Amygdala (tissue), 56 donors: ENCODE data around the gene ATG16L2.
"Not testable (repeated sequence)": the region's sequence is repeated elsewhere in the genome, so short reads cannot be mapped to it uniquely, and the experiment has no call there.

ENCODE experiments used
- DNase-seq, 56 donors: peaks; one replicate each; lab custom pipeline; 2025; lab: John Stamatoyannopoulos, UW

The ATG16L2 gene

GRCh38 chr11:72793425-72794367 lies 20.5 kb upstream of the ATG16L2 start, which contains the start of gene STARD10:
Gene STARD10 (minus strand): TSS chr11:72794047. CDS start chr11:72781181, 12,866 bp downstream.
- DNase-seq, result peak; percentile 89 to 100 (median 97)

- DNase-seq, result no peak
Measured at GRCh38 chr11:72798361-72798760, 15.8 kb upstream of the ATG16L2 start.

- DNase-seq, result no peak
Measured at GRCh38 chr11:72799441-72799840, 14.8 kb upstream of the ATG16L2 start.

GRCh38 chr11:72802822-72803221 lies 11.4 kb upstream of the ATG16L2 start:
- no peak for DNase-seq

- no peak for DNase-seq
Measured at GRCh38 chr11:72805216-72805615, 9.0 kb upstream of the ATG16L2 start.

DNA sequence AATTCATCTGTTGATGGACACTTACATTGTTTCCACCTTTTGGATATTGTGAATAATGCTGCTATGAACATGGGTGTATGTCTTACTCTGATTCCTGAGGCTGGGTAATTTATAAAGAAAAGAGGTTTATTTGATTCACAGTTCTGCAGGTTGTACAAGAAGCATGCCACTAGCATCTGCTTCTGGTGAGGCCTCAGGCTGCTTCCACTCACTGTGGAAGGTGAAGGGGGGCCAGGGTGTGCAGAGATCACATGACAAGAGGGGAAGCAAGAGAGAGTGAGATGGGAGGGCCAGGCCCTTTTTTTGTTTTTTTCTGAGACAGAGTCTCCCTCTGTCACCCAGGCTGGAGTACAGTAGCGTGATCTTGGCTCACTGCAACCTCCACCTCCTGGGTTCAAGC lies 7.8 kb upstream of the ATG16L2 start:
- not testable (repeated sequence) for DNase-seq

- no peak for DNase-seq
Measured at GRCh38 chr11:72807021-72807693, 7.1 kb upstream of the ATG16L2 start.

- no peak for DNase-seq
Measured at GRCh38 chr11:72807792-72808191, 6.4 kb upstream of the ATG16L2 start.

GRCh38 chr11:72808331-72808798 lies 5.8 kb upstream of the ATG16L2 start:
- no peak for DNase-seq

GRCh38 chr11:72811686-72812085 lies 2.5 kb upstream of the ATG16L2 start:
- DNase-seq, result not testable (repeated sequence)

GRCh38 chr11:72812604-72812966 lies 1.6 kb upstream of the ATG16L2 start:
- no peak for DNase-seq

GRCh38 chr11:72812967-72813739 lies 1.1 kb upstream of the ATG16L2 start:
- DNase-seq, result peak in 5 of 56 donors; percentile 43 to 59 (median 52)

DNA sequence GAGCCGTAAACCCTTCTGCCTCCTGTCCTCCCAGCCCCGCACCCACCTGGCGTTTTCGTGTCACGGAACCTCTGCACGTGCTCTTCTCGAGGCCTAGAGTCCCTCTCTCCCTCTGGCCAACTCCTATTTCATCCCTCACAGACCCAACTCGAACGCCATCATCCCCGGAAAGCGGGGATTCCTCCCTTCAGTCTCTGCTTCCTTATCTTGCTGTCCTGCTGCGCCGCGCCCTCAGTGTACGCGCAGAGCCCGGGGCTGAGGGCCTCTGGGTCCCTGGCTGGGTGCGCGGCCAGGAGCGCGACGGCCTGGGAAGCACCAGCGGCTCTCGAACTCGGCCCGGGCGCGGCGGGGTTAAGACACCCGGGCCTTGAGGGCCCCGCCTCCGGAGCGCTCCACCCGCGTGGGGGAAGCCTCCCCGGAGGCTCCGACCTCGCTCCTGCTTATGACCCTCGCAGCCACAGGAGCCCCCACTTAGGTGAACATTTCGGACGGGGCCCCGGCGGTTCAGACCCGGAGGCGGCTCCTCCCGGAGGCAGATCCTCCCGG lies 398 bp upstream of the ATG16L2 start:
- peak in 51 of 56 donors; percentile 43 to 96 (median 87) for DNase-seq

DNA sequence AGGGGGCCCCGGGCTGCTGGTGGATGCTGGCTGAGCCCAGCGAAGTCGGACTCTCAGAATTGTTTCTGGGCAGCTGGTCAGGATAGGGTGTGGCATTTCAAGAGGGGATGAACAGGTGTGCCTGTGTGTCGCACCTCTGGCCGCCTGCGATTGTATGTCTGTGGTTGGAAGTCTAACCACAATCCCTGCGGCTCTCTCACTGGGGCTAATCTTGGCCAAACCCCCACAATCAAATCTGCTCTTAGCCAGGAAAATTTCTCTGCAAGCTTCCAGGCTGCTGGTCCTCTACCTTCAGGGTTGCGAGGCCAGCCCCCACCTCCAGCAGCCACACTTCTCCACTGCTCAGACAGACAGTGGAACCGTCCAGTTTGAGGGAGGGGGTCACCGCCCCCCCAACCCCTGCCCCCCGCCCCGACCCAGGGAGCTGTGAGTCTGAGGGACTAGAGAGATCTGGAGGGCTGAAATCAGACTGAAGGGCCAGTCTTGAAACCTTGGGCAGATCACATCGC lies 953 bp downstream of the ATG16L2 start:
- DNase-seq, result no peak

DNA sequence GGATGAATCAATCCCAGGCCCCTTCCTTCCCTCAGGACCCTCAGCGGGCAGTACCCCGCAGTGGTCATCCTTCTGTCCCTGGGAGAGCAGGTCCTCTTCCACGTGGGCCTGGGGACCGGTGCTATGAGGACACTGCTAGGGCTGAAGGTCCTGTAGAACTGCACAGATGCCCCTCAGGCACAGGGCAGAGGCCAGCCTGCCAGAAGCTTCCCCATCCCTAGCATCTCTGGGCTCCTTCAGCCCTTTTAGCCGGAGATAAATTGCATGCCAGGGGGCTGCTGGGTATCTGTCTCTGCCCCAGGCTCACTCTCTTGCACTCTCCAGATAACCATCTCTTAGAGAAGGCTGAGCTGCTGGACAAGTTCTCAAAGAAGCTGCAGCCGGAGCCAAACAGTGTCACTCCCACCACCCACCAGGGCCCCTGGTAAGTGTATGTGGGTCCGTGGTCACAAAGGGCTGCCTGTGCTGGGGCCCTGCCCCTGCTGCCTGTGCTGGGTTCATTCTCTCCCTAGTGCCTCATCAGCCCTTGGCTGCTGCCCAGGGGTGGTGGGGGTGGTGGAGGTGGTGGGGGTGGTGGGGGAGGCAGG lies 2.3 kb downstream of the ATG16L2 start:
- DNase-seq, result no peak

GRCh38 chr11:72817966-72818365 lies 3.8 kb downstream of the ATG16L2 start:
- no peak for DNase-seq

DNA sequence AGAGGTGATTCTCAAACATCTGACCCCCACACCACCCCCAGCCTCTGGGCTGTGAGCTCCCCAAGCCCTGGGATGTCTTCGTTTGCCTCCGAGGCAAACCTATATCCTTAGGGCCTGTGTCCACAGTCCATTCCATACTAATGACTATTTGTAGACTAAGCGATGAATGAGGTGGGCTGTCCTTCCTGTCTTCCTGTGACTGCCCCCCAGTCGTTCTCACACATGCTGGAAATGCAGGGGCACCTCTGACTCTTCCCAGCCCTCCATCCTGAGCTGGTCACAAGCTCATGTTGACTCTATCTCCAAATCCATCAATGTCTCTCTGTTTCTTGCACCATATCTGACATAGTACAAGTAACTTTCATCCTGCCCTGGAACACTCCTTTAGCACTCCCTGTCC lies 4.8 kb downstream of the ATG16L2 start:
- no peak for DNase-seq

GRCh38 chr11:72820439-72821139 lies 6.4 kb downstream of the ATG16L2 start:
- DNase-seq, result no peak
